OCI-M2 (cell line): ENCODE data around the gene PCDHA7.
"Not testable (repeated sequence)": the region's sequence is repeated elsewhere in the genome, so short reads cannot be mapped to it uniquely, and the experiment has no call there.

Experiments used
- DNase-seq: peaks from one replicate; lab custom pipeline; 2025; ENCODE audit not compliant: unreplicated experiment; lab: John Stamatoyannopoulos, UW

PCDHA7 gene

DNA sequence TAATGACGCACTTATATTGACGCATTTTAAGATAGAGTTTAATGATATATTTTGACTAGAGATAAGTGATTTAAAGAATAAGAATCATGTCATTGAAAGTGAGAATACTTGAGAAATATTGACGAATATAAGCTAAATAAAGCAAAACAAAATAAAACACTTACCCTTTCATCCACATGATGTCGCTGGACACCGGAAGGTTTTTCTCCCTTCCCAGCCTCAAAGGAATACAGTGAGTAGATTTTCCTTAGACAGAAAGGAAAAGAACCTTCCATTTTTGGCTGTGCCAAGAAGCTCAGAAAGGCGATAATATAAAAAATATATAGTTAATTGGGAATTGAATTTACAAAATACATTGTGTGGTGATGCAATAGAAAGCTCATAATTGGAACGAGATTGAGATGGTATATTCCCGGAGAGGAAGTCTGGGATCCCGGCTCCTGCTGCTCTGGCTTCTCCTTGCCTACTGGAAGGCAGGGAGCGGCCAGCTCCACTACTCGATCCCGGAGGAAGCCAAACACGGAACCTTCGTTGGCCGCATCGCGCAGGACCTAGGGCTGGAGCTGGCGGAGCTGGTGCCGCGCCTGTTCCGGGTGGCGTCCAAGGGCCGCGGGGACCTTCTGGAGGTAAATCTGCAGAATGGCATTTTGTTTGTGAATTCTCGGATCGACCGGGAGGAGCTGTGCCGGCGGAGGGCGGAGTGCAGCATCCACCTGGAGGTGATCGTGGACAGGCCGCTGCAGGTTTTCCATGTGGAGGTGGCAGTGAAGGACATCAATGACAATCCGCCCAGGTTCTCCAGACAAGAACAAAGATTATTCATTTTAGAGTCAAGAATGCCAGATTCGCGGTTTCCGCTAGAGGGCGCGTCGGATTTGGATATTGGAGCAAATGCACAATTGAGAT lies 12.4 kb upstream of the PCDHA7 start, which contains the start of gene PCDHA5:
TSS of gene PCDHA5 (plus strand) at position 239 of the 906 bp plus-strand sequence.
- no peak for DNase-seq

DNA sequence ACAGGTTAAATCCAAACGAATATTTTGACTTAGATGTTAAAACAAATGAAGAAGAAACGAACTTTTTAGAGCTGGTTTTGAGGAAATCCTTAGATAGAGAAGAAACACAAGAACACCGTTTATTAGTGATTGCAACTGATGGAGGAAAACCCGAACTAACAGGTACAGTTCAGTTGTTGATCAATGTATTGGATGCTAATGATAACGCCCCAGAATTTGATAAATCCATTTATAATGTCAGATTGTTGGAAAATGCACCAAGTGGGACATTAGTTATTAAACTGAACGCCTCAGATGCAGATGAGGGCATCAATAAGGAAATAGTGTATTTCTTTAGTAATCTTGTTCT lies 11.8 kb upstream of the PCDHA7 start:
- no peak for DNase-seq

DNA sequence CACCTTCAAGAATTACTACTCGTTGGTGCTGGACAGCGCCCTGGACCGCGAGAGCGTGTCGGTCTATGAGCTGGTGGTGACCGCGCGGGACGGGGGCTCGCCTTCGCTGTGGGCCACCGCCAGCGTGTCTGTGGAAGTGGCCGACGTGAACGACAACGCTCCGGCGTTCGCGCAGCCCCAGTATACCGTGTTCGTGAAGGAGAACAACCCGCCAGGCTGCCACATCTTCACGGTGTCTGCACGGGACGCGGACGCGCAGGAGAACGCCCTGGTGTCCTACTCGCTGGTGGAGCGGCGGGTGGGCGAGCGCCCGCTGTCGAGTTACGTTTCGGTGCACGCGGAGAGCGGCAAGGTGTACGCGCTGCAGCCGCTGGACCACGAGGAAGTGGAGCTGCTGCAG lies 11.1 kb upstream of the PCDHA7 start:
- not testable (repeated sequence) for DNase-seq

GRCh38 chr5:140823475-140823874 lies 10.6 kb upstream of the PCDHA7 start:
- no peak for DNase-seq

GRCh38 chr5:140827704-140828361 lies 6.2 kb upstream of the PCDHA7 start, which contains the start of gene PCDHA6:
Gene PCDHA6 (plus strand): TSS chr5:140827960. CDS start chr5:140828092, 132 bp downstream.
- no peak for DNase-seq

DNA sequence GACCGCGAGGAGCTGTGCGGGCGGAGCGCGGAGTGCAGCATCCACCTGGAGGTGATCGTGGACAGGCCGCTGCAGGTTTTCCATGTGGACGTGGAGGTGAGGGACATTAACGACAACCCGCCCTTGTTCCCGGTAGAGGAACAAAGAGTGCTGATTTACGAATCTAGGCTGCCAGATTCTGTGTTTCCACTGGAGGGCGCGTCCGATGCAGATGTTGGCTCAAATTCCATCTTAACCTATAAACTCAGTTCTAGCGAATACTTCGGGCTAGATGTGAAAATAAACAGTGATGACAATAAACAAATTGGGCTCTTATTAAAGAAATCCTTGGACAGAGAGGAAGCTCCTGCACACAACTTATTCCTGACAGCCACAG lies 5.7 kb upstream of the PCDHA7 start:
- no peak for DNase-seq

- not testable (repeated sequence) for DNase-seq
Observed at GRCh38 chr5:140829511-140830501, 4.3 kb upstream of the PCDHA7 start.

DNA sequence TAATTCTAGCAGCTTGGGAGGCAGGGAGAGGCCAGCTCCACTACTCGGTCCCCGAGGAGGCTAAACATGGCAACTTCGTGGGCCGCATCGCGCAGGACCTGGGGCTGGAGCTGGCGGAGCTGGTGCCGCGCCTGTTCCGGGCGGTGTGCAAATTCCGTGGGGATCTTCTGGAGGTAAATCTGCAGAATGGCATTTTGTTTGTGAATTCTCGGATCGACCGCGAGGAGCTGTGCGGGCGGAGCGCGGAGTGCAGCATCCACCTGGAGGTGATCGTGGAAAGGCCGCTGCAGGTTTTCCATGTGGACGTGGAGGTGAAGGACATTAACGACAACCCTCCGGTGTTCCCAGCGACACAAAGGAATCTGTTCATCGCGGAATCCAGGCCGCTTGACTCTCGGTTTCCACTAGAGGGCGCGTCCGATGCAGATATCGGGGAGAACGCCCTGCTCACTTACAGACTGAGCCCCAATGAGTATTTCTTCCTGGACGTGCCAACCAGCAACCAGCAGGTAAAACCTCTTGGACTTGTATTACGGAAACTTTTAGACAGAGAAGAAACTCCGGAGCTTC lies 455 bp downstream of the PCDHA7 start:
- DNase-seq: not testable (repeated sequence)

DNA sequence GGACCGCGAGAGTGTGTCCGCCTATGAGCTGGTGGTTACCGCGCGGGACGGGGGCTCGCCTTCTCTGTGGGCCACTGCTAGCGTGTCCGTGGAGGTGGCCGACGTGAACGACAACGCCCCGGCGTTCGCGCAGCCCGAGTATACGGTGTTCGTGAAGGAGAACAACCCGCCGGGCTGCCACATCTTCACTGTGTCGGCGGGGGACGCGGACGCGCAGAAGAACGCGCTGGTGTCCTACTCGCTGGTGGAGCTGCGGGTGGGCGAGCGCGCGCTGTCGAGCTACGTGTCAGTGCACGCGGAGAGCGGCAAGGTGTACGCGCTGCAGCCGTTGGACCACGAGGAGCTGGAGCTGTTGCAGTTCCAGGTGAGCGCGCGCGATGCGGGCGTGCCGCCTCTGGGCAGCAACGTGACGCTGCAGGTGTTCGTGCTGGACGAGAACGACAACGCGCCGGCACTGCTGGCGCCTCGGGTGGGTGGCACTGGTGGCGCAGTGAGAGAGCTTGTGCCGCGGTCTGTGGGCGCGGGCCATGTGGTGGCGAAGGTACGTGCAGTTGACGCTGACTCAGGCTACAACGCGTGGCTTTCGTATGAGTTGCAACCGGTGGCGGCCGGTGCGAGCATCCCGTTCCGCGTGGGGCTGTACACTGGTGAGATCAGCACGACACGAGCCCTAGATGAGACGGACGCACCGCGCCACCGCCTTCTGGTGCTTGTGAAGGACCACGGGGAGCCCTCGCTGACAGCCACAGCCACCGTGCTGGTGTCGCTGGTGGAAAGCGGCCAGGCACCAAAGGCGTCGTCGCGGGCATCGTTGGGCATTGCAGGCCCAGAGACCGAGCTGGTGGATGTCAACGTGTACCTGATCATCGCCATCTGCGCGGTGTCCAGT lies 1.8 kb downstream of the PCDHA7 start:
- DNase-seq: no peak

GRCh38 chr5:140840978-140841962 lies 7.2 kb downstream of the PCDHA7 start, which contains the start of gene PCDHA8:
Gene PCDHA8 (plus strand): TSS chr5:140841187. CDS start chr5:140841322, 135 bp downstream.
- no peak for DNase-seq

DNA sequence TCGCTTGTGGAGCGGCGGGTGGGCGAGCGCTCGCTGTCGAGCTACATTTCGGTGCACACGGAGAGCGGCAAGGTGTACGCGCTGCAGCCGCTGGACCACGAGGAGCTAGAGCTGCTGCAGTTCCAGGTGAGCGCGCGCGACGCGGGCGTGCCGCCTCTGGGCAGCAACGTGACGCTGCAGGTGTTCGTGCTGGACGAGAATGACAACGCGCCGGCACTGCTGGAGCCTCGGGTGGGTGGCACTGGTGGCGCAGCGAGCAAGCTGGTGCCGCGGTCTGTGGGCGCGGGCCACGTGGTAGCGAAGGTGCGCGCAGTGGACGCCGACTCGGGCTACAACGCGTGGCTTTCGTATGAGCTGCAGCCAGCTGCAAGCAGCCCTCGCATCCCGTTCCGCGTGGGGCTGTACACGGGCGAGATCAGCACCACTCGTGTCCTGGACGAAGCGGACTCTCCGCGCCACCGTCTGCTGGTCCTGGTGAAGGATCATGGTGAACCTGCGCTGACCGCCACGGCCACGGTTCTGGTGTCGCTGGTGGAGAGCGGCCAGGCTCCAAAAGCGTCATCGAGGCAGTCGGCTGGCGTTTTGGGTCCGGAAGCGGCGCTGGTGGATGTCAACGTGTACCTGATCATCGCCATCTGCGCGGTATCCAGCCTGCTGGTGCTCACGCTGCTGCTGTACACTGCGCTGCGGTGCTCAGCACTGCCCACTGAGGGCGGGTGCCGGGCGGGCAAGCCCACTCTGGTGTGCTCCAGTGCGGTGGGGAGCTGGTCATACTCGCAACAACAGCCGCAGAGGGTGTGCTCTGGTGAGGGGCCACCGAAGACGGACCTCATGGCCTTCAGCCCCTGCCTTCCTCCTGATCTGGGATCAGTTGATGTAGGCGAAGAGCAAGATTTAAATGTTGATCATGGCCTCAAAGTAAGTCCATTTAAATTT lies 9.0 kb downstream of the PCDHA7 start:
- DNase-seq: no peak

DNA sequence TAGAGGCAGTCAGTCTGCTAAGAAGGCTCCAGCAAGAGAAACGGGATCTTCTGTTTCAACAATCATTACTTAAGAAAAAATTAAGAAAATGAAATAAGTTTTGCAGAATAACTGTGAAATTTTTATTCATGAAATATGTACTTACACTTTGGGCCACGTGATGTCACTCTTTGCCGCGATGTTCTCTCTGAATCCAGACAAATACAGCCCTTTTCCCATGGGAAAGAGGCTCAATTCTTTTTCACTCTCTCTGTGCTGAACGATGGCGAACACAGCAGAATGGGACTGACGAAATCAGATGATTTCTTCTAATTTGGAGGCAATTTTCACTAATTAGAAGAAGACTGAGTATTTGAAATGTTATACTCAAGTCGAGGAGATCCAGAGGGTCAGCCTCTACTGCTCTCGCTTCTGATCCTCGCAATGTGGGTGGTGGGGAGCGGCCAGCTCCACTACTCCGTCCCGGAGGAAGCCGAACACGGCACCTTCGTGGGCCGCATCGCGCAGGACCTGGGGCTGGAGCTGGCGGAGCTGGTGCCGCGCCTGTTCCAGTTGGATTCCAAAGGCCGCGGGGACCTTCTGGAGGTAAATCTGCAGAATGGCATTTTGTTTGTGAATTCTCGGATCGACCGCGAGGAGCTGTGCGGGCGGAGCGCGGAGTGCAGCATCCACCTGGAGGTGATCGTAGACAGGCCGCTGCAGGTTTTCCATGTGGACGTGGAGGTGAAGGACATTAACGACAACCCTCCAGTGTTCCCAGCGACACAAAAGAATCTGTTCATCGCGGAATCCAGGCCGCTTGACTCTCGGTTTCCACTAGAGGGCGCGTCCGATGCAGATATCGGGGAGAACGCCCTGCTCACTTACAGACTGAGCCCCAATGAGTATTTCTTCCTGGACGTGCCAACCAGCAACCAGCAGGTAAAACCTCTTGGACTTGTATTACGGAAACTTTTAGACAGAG lies 14.4 kb downstream of the PCDHA7 start, which contains the start of gene PCDHA9:
TSS of gene PCDHA9 (plus strand) at position 244 of the 964 bp plus-strand sequence. CDS start at position 358, 114 bp downstream.
- DNase-seq: not testable (repeated sequence)

DNA sequence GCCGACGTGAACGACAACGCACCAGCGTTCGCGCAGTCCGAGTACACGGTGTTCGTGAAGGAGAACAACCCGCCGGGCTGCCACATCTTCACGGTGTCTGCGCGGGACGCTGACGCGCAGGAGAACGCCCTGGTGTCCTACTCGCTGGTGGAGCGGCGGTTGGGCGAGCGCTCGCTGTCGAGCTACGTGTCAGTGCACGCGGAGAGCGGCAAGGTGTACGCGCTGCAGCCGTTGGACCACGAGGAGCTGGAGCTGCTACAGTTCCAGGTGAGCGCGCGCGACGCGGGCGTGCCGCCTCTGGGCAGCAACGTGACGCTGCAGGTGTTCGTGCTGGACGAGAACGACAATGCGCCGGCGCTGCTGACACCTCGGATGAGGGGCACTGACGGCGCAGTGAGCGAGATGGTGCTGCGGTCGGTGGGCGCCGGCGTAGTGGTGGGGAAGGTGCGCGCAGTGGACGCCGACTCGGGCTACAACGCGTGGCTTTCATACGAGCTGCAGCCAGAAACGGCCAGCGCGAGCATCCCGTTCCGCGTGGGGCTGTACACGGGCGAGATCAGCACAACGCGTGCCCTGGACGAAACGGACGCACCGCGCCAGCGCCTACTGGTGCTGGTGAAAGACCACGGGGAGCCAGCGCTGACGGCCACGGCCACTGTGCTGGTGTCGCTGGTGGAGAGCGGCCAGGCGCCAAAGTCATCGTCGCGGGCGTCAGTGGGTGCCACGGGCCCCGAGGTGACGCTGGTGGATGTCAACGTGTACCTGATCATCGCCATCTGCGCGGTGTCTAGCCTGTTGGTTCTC lies 16.0 kb downstream of the PCDHA7 start:
- not testable (repeated sequence) for DNase-seq

- no peak for DNase-seq
Observed at GRCh38 chr5:140855772-140856674, 22.0 kb downstream of the PCDHA7 start, which contains the start of gene PCDHA10. Gene PCDHA10 (plus strand): TSS chr5:140855897. CDS start chr5:140856049, 152 bp downstream.
